Osteocyte (in vitro differentiated cells): ENCODE results near the gene SPAG16. TPM values are rescaled to one million over a fixed set of nuclear protein-coding genes. Genes with fewer than 3 reads are reported as not detected.
A peak's percentile ranks its signal among the peaks of the same experiment; 100 is the strongest.

Experiments
- DNase-seq: peaks from one replicate; pipeline ENCODE4 v3.0.0; 2021; ENCODE audit warnings: mixed read lengths; ENCODE audit not compliant: unreplicated experiment; ENCODE audit errors: extremely low spot score
- H3K27ac Mint-ChIP-seq: one replicate; pipeline ENCODE4 v1.8.0; 2021; ENCODE audit warnings: mild to moderate bottlenecking, mixed read lengths; ENCODE audit not compliant: unreplicated experiment
- H3K27me3 Mint-ChIP-seq: one replicate; pipeline ENCODE4 v1.8.0; 2021; ENCODE audit warnings: mixed read lengths; ENCODE audit not compliant: unreplicated experiment
- H3K36me3 Mint-ChIP-seq: one replicate; pipeline ENCODE4 v1.8.0; 2021; ENCODE audit warnings: mixed read lengths; ENCODE audit not compliant: unreplicated experiment
- H3K4me1 Mint-ChIP-seq: one replicate; pipeline ENCODE4 v1.8.0; 2021; ENCODE audit warnings: mixed read lengths; ENCODE audit not compliant: unreplicated experiment
- H3K4me3 Mint-ChIP-seq: one replicate; pipeline ENCODE4 v1.8.0; 2021; ENCODE audit warnings: mild to moderate bottlenecking, moderate library complexity, mixed read lengths; ENCODE audit not compliant: unreplicated experiment
- H3K9me3 Mint-ChIP-seq: one replicate; pipeline ENCODE4 v1.8.0; 2021; ENCODE audit warnings: mixed read lengths; ENCODE audit not compliant: unreplicated experiment
- total RNA-seq: library from RNA; stranded (reverse); gene quantifications from 2 replicates; pipeline ENCODE4 v1.2.1, GENCODE V29; 2021
- TF ChIP-seq, protein P1 (sequence below): fragments of 200-600 bp; sonication (generic); IDR thresholded peaks from 2 replicates; pipeline ENCODE4 v1.5.0; 2021; ENCODE audit warnings: antibody characterized with exemption, mild to moderate bottlenecking, moderate library complexity

Gene SPAG16
- total RNA-seq, 1 donor from 2014 or later: 20.7 TPM

DNA sequence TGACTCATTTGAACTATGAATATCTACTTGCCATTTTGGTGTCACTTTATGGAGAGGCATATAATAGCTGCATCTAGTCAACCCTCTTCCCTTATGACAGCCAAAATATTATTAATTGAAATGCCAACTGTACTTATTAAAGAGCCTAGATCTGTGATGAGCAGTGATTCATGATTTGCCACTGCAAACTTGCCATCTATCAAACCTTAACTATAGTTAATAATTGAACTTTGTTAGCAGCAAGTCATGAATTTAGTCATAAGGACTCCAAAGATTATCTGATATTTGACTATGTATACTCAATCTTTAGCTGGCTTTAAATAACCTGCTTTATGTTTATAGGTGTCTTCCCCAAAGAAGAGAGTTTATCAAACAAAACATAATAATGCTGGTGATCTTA lies 1010.2 kb downstream of the SPAG16 start:
- no peaks in the 10 kb centered on the region for H3K36me3 Mint-ChIP-seq
- H3K27me3 Mint-ChIP-seq: no peaks in the 10 kb centered on the region
- peaks cover 16% of the 10 kb centered on the region for H3K9me3 Mint-ChIP-seq
- TF ChIP-seq, protein P1, sequence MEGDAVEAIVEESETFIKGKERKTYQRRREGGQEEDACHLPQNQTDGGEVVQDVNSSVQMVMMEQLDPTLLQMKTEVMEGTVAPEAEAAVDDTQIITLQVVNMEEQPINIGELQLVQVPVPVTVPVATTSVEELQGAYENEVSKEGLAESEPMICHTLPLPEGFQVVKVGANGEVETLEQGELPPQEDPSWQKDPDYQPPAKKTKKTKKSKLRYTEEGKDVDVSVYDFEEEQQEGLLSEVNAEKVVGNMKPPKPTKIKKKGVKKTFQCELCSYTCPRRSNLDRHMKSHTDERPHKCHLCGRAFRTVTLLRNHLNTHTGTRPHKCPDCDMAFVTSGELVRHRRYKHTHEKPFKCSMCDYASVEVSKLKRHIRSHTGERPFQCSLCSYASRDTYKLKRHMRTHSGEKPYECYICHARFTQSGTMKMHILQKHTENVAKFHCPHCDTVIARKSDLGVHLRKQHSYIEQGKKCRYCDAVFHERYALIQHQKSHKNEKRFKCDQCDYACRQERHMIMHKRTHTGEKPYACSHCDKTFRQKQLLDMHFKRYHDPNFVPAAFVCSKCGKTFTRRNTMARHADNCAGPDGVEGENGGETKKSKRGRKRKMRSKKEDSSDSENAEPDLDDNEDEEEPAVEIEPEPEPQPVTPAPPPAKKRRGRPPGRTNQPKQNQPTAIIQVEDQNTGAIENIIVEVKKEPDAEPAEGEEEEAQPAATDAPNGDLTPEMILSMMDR: no peak
- no peaks in the 10 kb centered on the region for H3K4me1 Mint-ChIP-seq
- DNase-seq: no peak
- H3K27ac Mint-ChIP-seq: no peak overlapping the region
- H3K4me3 Mint-ChIP-seq: no peak overlapping the region

DNA sequence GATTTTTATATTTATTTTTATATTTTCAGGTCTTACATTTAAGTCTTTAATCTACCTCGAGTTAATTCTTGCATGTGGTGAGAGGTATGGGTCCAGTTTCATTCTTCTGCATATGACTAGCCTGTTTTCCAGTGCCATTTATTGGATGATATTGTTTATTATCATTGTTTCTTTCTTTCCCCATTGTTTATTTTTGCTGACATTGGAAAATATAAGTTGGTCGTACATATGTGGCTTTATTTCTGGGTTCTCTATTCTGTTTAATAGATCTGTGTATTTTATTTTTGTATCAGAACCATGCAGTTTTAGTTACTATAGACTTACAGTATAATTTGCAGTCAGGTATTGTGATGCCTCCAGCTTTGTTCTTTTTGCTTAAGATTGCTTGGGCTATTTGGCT lies 1013.2 kb downstream of the SPAG16 start:
- TF ChIP-seq, protein P1: no peak
- Mint-ChIP-seq H3K27ac (no peak overlapping the region), H3K4me1 (peaks cover 5% of the 10 kb centered on the region), H3K9me3 (no peaks in the 10 kb centered on the region), H3K4me3 (no peak overlapping the region), H3K36me3 (no peaks in the 10 kb centered on the region), H3K27me3 (no peaks in the 10 kb centered on the region)
- DNase-seq: no peak

DNA sequence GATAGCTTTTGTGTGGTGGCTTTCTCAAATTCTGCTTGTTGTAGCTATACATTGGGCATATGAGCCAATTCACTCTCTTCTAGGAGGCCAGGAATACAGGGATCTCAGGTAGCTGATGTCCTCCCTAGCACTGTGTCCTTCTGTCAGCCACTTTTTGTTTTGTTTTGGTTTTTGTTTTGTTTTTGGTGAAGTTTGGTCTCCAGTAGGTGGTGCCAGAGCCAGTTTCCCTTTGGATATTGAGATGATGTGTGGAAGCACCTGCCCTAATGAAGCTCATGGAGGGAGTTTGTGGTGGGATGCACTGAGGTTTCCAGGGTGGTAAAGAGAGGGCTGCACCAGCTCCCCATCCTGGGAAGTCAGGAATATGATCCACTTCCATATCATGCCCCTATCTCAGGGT lies 1026.1 kb downstream of the SPAG16 start:
- Mint-ChIP-seq H3K36me3 (peaks cover 4% of the 10 kb centered on the region), H3K4me3 (no peak overlapping the region), H3K9me3 (peaks cover 12% of the 10 kb centered on the region), H3K4me1 (peaks cover 15% of the 10 kb centered on the region), H3K27ac (no peak overlapping the region), H3K27me3 (no peaks in the 10 kb centered on the region)
- TF ChIP-seq, protein P1: peak; percentile 29
- no peak for DNase-seq

DNA sequence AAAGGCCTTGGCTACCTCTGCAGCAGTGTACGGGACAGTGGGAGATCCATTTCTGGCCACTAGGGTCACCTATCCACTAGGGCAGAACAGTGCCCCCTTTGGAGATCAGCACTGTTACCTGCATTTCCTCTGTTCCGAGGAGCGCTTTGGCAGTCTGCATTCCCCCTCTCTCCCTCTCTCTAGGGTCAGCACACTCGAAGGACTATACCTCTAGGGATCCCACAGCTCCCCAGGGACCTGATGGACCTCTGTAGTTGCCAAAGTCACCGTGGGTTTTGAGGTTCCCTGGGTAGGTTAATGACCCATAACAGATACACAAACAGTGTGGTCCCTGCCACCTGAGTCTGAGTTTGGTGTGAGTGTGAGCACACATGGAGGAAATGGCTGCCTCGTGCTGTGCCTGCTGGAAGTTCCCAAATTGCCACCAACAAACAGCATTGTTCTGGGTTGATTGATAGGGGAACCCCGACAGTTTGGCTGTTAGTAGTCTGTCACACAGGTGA lies 1026.8 kb downstream of the SPAG16 start:
- no peak overlapping the region for H3K27ac Mint-ChIP-seq
- H3K4me3 Mint-ChIP-seq: no peak overlapping the region
- H3K36me3 Mint-ChIP-seq: peaks cover 4% of the 10 kb centered on the region
- H3K27me3 Mint-ChIP-seq: no peaks in the 10 kb centered on the region
- H3K9me3 Mint-ChIP-seq: peaks cover 12% of the 10 kb centered on the region
- DNase-seq: no peak
- peaks cover 15% of the 10 kb centered on the region for H3K4me1 Mint-ChIP-seq
- TF ChIP-seq, protein P1: no peak

DNA sequence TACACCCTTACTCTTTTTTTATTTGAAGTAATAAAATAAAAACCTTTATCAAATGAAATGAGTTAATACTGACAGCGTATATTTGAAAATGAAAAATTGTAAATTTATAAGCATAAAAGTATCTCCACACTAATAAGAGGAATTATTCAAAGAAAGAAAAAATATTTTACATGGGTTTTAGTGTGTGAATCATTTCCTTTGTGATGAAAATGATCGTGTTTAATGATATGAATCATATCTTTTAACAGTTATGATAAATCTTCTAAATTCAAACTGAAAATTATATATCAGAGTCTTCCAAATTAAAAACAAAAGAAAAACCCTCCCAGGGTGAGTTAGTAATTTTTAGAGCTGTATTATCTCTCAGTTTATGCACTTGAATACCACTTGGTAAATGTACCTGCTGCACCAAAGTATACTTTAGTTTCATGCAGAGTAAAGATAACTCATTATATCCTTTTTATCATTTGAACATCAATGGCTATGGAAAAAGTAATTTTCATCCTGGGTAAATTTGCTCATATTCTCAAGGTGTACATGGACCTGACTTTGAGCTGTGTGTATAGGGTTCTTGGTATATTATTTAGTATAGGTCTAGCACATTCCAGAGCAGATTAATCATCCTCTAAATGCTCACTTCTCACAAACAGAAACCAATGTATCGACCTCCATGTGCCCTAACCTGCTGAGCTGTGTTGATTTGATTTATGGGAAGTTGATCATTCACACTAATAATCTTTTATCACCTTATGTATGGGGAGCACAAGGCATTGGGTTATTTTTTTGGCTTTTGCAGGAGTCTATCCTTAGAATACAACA lies 1027.9 kb downstream of the SPAG16 start:
- H3K27ac Mint-ChIP-seq: no peak overlapping the region
- no peak overlapping the region for H3K4me3 Mint-ChIP-seq
- DNase-seq: no peak

More for the DNA sequence above, 1027.9 kb downstream of the SPAG16 start:
- H3K9me3 Mint-ChIP-seq: peaks cover 8% of the 10 kb centered on the region
- H3K4me1 Mint-ChIP-seq: peaks cover 15% of the 10 kb centered on the region
- no peaks in the 10 kb centered on the region for H3K27me3 Mint-ChIP-seq
- TF ChIP-seq, protein P1: no peak
- peaks cover 4% of the 10 kb centered on the region for H3K36me3 Mint-ChIP-seq
